ENCODE measurements around the gene WFS1. TPM values are rescaled to one million over a fixed set of nuclear protein-coding genes. Genes with fewer than 3 reads are reported as not detected.

Gene WFS1
- total RNA-seq, 1 donor, result 17.0 TPM

DNA sequence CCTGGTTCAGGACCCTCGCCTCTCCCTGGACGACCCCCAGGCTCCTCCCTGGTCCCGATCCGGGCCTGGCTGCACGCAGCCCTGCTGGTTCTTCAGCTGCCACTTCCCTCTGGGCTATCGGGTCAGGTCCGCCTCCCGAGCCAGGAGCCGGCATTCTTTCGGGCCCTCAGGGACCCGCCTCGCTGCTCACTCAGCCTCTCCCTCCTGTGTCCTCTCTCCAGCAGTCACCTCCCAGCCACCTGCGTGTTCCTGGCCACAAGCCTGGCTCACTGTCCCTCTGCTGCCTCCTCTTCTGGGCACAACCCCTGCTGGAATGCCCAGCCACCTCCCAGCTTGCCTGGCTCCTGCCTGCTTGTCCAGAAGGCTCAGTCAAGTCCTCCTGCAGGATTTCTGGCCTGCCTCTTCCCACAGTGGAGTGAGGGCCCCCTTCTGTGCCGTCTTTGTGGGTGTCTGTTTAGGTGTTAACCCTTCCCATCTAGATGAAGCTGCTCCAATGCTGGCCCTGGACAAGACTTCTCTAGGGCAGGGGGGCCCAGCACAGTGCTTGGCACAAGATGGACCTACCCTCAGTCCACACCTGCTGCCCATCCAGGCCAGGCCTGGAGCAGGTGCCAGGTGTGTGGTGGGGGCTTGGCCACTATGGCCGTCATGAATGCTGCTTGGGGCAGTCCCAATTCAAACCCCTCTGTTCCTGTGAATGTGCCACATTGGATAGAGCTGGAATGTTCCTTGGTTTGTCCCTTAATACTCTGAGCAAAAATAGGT lies 2.2 kb downstream of the WFS1 start:
- TF ChIP-seq, protein P1, sequence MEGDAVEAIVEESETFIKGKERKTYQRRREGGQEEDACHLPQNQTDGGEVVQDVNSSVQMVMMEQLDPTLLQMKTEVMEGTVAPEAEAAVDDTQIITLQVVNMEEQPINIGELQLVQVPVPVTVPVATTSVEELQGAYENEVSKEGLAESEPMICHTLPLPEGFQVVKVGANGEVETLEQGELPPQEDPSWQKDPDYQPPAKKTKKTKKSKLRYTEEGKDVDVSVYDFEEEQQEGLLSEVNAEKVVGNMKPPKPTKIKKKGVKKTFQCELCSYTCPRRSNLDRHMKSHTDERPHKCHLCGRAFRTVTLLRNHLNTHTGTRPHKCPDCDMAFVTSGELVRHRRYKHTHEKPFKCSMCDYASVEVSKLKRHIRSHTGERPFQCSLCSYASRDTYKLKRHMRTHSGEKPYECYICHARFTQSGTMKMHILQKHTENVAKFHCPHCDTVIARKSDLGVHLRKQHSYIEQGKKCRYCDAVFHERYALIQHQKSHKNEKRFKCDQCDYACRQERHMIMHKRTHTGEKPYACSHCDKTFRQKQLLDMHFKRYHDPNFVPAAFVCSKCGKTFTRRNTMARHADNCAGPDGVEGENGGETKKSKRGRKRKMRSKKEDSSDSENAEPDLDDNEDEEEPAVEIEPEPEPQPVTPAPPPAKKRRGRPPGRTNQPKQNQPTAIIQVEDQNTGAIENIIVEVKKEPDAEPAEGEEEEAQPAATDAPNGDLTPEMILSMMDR (IDR thresholded peaks at IDR 0.05; ENCODE audit: extremely low read depth, low read depth, low read length), result no peak
- H3K27me3 ChIP-seq (ENCODE audit: insufficient read depth, low read length), result peaks cover 10% of the 10 kb centered on the region
- H3K27ac ChIP-seq (ENCODE audit: low read depth, low read length), result peak overlapping the region; percentile 15
- no peak overlapping the region for H3K4me3 ChIP-seq (ENCODE audit: insufficient read depth, low read length)
- no peak overlapping the region for H2AFZ ChIP-seq (ENCODE audit: low read length)
- DNase-seq (ENCODE audit: insufficient read length, low spot score, missing footprints), result peak; percentile 92
- H3K9me3 ChIP-seq (ENCODE audit: low read depth, low read length), result no peaks in the 10 kb centered on the region
- peaks cover 49% of the 10 kb centered on the region for H4K20me1 ChIP-seq (ENCODE audit: insufficient read depth, low read length)
- H3K79me2 ChIP-seq (ENCODE audit: insufficient read depth, low read length), result peaks cover 20% of the 10 kb centered on the region
- H3K4me1 ChIP-seq (ENCODE audit: insufficient read depth, low read length), result peaks cover 42% of the 10 kb centered on the region
- H3K4me2 ChIP-seq (ENCODE audit: insufficient read depth, low read length), result peak overlapping the region; percentile 91
- no peaks in the 10 kb centered on the region for H3K36me3 ChIP-seq (ENCODE audit: insufficient read depth, low read length)

- peak; percentile 98 for DNase-seq (ENCODE audit: insufficient read length, low spot score, missing footprints)
- H3K36me3 ChIP-seq (ENCODE audit: insufficient read depth, low read length), result no peaks in the 10 kb centered on the region
- no peaks in the 10 kb centered on the region for H3K9me3 ChIP-seq (ENCODE audit: low read depth, low read length)
- no peak overlapping the region for H2AFZ ChIP-seq (ENCODE audit: low read length)
- TF ChIP-seq, protein P1 (IDR thresholded peaks at IDR 0.05; ENCODE audit: extremely low read depth, low read depth, low read length), result no peak
- H3K27ac ChIP-seq (ENCODE audit: low read depth, low read length), result peak overlapping the region; percentile 26
- H3K79me2 ChIP-seq (ENCODE audit: insufficient read depth, low read length), result peaks cover 23% of the 10 kb centered on the region
- no peaks in the 10 kb centered on the region for H3K27me3 ChIP-seq (ENCODE audit: insufficient read depth, low read length)
- H3K4me3 ChIP-seq (ENCODE audit: insufficient read depth, low read length), result no peak overlapping the region
- H3K4me1 ChIP-seq (ENCODE audit: insufficient read depth, low read length), result peaks cover 42% of the 10 kb centered on the region
- H3K4me2 ChIP-seq (ENCODE audit: insufficient read depth, low read length), result peak overlapping the region; percentile 46
- H4K20me1 ChIP-seq (ENCODE audit: insufficient read depth, low read length), result peaks cover 61% of the 10 kb centered on the region
Observed at GRCh38 chr4:6272863-6273660, 3.4 kb downstream of the WFS1 start.

GRCh38 chr4:6273661-6273990 lies 4.0 kb downstream of the WFS1 start:
- Histone ChIP-seq H3K36me3 (ENCODE audit: insufficient read depth, low read length) (no peaks in the 10 kb centered on the region), H3K4me3 (ENCODE audit: insufficient read depth, low read length) (no peak overlapping the region), H2AFZ (ENCODE audit: low read length) (no peak overlapping the region), H3K9me3 (ENCODE audit: low read depth, low read length) (no peaks in the 10 kb centered on the region), H3K27me3 (ENCODE audit: insufficient read depth, low read length) (no peaks in the 10 kb centered on the region), H3K4me2 (ENCODE audit: insufficient read depth, low read length) (peak overlapping the region; percentile 46), H4K20me1 (ENCODE audit: insufficient read depth, low read length) (peaks cover 66% of the 10 kb centered on the region), H3K4me1 (ENCODE audit: insufficient read depth, low read length) (peaks cover 47% of the 10 kb centered on the region), H3K27ac (ENCODE audit: low read depth, low read length) (peak overlapping the region; percentile 10), H3K79me2 (ENCODE audit: insufficient read depth, low read length) (peaks cover 23% of the 10 kb centered on the region)
- TF ChIP-seq, protein P1 (IDR thresholded peaks at IDR 0.05; ENCODE audit: extremely low read depth, low read depth, low read length), result no peak
- no peak for DNase-seq (ENCODE audit: insufficient read length, low spot score, missing footprints)

- H3K4me3 ChIP-seq (ENCODE audit: insufficient read depth, low read length), result no peak overlapping the region
- H3K27me3 ChIP-seq (ENCODE audit: insufficient read depth, low read length), result no peaks in the 10 kb centered on the region
- H3K79me2 ChIP-seq (ENCODE audit: insufficient read depth, low read length), result peaks cover 23% of the 10 kb centered on the region
- no peak overlapping the region for H3K27ac ChIP-seq (ENCODE audit: low read depth, low read length)
- DNase-seq (ENCODE audit: insufficient read length, low spot score, missing footprints), result peak; percentile 11
- no peak overlapping the region for H3K4me2 ChIP-seq (ENCODE audit: insufficient read depth, low read length)
- H3K36me3 ChIP-seq (ENCODE audit: insufficient read depth, low read length), result no peaks in the 10 kb centered on the region
- no peak overlapping the region for H2AFZ ChIP-seq (ENCODE audit: low read length)
- TF ChIP-seq, protein P1 (IDR thresholded peaks at IDR 0.05; ENCODE audit: extremely low read depth, low read depth, low read length), result no peak
- H4K20me1 ChIP-seq (ENCODE audit: insufficient read depth, low read length), result peaks cover 83% of the 10 kb centered on the region
- H3K9me3 ChIP-seq (ENCODE audit: low read depth, low read length), result no peaks in the 10 kb centered on the region
- H3K4me1 ChIP-seq (ENCODE audit: insufficient read depth, low read length), result peaks cover 48% of the 10 kb centered on the region
Observed at GRCh38 chr4:6275351-6275750, 5.7 kb downstream of the WFS1 start.

Measured in osteoblast (primary cell).